RKO (cell line): ENCODE data around the gene FREY1.

Experiments used
- DNase-seq: peaks from one replicate; pipeline ENCODE4 v3.0.0-alpha.2; 2016; ENCODE audit warnings: low spot score

Gene FREY1, protein sequence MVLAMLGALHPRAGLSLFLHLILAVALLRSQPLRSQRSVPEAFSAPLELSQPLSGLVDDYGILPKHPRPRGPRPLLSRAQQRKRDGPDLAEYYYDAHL

DNA sequence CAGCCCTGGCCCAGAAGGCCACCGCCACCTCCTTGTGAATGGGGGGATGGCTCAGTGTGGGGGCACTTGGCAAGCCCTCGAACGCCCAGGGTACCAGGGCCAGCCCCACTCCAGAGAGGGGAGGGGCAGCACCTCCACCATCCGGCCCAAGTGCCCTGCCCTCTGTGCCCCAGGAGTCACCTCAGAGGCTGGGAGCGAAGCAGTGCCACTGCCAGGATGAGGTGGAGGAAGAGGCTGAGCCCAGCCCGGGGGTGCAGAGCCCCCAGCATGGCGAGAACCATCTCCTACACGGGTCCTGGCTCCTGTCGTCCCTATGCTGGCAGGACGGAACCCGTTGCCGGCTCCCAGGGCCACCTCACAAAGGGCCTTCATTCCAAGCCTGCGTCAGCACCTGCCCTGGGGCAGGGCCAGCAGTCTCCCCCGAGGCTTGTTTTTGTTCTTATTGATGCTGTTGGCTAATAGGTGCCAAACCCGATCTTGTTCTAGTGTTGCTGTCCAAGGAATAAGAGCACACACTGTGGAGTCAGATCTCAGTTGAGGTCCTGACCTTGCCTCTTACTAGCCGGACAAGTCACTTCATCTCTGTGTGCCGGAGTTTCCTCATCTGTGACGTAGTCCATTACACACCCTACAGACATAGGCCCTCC lies at the start of gene FREY1:
TSS of gene FREY1 (minus strand) at position 307 of the 647 bp plus-strand sequence. CDS start at position 281, 26 bp downstream.
- DNase-seq, result no peak

DNA sequence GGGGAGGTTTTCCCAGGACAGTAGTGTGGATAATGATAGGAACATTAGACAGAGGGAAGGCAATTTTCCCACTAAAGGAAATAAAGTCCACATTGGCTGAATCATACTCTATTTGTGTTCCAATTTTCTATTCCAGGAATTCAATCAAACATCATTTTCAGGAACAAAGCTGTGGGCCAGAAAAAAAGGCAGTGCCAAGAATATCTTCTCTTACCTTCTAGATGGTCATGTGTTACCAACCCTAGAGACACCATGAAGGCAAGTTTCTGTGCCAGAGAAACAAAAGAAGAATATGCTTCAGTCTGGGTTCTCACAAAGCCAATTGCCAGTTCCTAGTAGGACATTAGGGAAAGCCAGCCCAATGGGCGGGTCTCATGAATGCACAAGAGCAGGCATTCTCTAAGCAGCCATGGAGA lies 42.9 kb upstream of the FREY1 start:
- DNase-seq, result no peak

DNA sequence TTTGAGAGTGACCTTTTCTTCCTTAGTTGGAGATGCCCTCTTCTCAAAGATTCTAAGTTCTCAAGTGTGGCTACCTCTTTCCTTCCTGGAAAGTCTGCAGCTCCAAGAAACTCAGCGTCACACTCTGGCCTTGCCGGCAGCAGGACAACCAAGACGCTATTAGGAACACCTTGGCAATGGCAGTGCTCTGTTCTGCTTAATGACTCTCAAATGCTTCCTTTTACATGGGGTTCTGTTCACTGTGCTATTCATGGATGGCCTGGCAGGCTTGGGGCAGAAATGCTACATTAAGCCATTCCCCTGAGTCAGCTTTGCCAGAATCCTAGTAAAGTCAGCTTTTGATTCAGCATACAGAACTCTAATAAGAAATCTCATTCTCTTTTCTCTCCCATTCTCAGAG lies 41.3 kb upstream of the FREY1 start:
- DNase-seq, result no peak

DNA sequence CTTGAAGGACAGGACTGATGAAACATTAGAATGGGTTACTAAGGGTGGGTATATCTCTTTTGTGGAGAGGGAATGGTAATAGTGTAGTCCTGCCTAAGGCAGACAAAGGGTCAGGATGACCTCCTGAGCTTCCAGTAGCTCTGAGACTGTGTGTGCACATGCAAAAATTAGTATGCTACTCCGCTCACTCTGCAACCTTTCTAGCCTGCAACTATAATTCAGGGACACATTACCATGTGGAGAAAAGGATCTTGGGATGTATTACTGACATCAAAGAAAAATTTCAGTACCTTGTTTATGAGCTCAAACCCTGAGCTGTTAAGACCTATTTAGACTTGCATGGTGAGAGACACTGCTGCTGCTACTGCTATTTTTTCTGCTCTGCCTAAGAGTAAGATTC lies 40.8 kb upstream of the FREY1 start:
- DNase-seq, result no peak

DNA sequence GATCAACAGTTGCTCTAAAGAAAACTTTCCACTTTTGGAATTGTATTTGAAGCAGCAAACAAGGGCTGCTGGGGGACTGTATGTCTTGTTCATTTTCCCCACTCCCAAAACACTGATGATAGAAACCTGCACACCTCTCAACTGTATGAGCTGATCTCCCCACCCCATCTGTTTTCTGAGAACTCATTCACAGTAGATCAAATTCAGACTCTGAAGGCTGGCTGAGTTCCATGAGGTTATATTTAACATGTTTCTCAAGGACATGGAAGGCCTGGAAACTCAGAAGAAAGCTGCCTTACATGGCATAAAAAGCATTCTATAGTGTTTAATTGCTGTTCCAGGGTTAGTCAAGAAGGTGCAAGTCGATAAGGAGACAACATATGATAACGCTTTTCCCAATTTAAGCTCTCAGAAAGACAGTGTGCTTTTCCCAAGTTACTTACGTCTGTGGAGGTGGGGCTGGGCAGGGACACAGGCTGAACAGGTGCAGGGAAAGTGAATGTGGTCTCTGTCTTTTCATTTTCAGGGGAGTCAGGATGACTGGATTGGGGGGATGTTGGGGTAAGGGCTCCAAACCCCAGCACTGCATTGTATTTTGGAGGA lies 38.4 kb upstream of the FREY1 start:
- no peak for DNase-seq

DNA sequence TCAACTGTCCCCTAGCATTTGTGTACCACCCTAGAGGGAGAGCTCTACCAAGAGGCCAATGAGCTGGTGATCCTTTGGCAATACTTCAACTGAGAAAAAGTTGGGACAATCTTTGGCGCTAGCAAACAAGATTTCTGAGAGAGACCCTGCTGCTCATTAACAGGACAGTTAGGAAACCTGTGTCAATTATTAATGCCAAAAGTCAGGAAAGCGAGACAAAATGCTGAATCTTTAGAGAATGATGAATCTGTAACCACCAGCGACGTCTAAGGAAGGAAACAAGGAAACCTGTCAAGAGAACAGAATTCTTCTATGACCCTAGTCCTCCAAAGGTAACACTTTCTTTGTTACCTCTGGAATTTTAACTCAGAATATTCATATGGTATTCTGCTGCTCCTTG lies 35.3 kb upstream of the FREY1 start:
- DNase-seq, result no peak

DNA sequence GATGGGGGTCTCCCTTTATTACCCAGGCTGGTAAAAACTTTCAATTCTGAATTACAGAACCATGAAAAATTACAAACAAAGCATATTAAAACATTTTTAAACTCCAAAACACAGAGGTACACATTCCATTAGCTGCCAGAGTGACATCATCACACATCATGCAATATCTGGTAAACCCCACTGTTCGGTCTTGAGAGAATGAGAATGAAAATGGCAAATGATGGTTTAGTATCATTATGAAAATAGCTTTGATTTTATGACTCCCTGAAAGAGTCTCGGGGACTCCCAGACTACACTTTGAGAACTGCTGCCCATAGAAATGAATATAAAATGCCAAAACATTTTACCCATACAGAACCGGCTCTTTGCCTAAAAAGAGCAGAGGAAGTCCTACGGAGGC lies 34.2 kb upstream of the FREY1 start:
- no peak for DNase-seq

DNA sequence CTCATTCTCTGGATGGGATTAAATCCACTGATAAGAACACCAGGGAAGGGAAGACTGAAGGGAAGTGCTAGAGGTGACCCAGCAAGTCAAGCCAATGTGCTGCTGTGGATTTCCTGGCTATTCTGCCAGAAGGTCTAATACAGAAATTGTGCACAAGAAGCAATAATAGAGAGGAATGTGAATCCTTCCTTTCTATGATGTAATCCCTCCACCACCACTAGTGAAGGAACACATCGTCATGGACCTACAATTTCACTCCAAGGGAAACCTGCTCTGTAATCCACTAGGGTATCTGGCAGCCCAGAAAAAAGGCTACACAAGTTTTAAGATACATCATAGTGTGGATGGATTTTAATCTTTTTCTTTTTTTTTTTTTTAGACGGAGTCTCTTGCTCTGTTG lies 32.8 kb upstream of the FREY1 start:
- no peak for DNase-seq

DNA sequence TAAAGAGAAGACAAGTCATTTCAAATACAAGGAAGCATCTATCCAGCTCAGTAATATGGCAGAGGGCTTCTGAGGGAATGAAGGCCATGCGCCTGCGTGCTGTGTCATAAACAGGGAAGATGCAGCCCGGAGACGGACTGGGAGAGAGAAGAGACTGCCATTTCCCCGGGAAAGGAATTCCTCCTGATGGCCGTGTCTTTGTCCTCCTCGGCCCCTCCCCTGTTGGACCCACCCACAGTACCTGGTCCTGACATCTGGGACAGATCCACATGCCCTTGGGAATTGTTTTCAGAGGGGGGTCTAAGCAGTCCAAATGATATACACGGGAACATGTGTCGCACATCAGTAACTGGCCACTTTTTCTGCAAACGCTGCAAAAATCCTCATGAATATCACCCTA lies 30.8 kb upstream of the FREY1 start:
- DNase-seq, result no peak

DNA sequence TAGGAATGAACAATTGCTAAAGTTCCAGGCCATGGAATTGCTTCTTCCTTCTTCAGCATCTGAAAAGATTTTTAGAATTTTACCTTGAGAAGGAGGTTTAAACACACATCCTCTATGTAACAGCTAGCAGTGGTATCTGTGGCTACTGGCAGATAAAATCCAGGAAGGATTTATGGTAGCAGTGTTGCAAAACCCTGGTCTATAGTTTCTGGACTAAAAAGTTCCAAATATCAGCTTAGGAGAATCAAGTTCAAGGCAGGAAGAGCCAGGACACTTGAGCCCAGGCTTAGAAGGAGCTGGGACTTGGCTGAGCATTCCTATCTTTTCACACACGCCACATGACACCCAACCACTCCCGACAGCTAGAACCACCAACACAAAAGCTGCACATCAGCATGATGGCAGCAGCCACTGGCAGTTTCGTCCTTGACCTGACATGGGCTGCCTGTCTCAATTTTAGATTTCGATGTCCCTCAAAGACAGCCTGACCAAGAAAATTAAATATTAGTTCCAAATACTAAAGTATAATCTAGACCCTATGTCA lies 29.5 kb upstream of the FREY1 start:
- DNase-seq, result no peak

DNA sequence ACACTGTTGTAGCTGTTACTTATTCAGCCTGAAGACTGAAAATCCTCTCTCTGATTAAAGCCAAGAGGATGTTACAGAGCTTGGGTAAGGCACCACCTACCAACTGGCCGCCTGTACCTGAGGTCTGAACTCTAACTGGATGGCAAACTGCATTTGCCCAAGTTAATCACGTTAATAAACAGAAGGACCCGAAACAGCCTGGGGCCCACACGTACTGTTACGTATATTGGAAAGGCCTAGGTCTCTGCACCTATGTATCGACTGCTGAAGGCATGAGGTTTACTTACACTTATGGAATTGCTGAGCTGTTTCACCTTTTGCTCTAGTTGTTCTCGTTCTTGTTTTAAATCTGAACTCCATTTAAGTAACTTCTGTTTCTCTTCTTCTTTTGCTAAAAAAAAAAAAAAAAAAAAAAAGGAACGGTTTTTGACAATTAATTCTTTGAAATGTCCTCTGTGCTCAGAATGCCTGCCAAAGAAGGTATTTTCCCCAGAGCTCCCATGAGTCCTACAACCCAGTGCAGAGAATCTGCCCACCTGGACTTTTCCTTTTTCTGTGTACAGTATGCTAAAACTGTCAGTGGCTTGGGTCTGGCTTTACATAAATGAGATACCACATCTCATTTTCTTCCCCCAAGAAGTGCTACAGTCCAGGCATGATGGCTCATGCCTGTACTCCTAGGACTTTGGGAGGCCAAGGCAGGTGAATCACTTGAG lies 28.4 kb upstream of the FREY1 start:
- DNase-seq, result no peak

DNA sequence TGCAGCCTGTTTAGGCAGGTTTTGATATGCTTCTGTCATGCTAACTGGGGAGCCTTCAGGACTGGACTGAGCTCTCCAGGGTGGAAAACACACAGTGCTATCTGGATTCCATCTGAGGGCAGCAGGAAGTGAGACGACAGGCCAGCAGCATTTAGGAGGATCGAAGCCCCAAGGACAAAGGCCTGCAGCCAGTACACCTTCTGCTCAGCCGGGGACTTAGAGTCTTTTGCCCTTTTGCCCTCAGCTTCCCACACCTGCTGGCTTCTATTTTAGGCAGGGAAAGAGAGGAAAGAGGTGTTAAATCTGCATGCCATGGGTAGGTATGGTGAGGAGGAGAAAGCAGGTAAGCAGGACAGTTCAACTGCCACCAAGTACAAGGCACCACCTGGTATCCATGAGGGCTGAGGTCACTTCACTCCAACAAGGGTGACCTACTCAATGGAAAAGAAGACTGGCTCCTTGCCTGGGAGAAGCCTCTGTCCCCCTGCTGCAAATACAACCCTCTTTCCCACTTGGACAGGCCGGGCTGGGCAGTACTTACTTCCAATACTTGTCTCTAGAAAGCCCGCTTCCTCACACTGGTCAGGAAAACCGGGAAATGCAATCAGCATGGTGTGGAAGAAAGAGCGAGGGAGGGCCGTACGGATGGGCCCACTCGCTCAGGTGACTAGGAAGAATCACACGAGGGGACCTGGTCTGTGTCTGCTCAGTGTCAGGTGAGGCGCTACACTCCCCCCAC lies 27.7 kb upstream of the FREY1 start:
- no peak for DNase-seq

DNA sequence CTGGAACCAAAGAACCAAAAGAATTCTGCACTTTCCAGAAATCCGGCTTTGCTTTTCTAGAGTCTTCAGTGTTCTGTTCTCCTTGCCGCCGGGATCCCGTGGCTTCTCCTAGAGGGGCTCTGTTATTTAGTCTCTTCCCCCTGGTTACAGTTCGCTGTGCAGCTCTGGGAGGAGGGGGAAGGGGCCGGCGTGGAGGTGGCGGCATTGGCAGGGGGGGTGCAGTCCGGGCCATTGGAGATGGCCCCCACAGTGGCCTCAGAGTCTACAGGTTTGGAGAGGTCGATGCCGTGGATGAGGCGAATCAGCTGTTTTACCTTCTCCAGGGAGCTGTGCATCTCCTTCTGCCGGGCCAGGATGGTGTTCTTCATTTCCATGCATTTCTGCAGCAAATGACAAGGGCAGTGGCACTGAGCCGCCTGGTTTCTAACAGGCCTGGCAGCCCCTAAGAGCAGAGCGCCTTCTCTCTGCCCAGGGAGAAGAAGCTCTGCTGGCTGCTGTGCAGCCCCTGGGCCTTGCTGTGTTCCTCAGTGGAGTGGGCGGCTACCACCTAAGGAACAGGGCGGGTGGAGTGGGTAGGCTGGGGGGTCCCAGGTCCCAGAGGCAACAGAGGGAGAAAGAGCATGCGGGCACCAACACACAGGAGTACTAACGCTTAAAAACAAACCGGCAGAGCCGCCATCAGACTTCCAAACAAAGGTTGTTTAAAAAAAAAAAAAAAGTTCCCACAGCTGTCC lies 26.9 kb upstream of the FREY1 start:
- no peak for DNase-seq

DNA sequence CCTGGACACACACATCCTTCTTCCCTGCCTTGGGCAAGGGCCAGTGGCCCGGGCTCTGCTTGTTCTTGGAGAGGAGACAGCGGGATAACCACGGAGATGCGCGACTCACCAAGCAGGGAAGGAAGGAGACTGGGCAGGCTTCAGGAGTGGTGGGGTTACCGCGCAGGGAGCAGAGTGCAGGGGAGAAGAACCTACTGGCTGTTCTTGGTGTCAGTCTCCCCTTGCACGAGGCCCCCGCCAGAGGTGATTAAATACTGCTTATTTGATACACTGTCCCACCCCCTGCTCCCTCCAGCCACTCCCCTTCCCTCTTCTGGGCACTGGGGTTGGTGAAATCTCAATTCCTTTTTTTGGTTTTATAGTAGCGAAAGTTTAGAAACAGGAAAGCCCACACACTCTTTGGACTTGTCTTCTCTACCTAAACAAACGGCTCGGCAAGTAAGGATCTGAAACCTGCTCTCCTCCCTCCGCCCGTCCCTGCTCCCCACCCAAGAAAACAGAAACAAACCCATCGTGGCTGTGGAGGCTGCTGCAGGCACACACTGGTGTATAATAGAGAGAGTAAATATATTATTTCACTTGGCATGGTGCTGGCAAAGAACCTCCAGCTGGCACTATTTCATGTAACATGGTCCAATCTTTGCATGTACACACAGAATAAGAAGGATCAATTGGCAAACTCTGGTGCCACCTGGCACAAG lies 26.2 kb upstream of the FREY1 start:
- DNase-seq, result no peak

DNA sequence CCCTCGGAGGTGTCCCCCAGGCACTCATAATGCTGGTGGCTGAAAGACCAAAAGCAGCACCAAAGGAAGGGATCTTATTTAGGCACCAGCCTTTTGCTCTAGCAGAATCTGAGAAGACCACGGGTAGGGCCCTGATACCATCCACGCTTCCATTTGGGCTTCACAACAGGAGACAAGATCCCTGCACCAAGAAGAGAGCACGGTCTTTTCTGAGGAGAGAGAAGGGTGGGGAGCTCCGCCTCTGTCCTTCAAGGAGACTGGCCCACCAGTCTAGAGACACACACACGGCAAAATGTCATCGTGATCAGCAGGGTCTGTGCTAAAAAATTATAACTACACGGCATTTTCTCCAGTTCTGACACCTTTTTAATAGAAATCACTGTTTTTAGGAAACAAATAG lies 25.1 kb upstream of the FREY1 start:
- no peak for DNase-seq

DNA sequence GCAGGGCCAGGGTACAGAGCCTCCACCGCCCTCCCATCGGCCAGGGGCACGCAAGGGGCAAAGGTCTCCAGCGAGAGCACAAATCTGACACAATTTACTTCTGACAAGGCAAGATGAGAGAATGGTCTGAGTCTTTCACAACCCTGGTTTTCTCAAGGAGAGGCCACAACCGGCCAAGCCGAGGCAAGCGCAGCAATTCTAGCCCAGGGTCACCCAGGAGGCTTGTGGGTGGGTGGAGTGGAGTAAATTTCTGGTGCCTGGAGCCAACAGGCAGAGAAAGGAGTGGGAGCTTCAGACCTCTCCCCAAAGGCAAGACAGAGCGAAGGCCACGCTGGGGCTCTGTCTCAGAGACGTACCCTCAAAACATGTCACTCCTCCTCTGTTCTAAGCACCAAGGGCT lies 24.7 kb upstream of the FREY1 start:
- DNase-seq, result no peak

DNA sequence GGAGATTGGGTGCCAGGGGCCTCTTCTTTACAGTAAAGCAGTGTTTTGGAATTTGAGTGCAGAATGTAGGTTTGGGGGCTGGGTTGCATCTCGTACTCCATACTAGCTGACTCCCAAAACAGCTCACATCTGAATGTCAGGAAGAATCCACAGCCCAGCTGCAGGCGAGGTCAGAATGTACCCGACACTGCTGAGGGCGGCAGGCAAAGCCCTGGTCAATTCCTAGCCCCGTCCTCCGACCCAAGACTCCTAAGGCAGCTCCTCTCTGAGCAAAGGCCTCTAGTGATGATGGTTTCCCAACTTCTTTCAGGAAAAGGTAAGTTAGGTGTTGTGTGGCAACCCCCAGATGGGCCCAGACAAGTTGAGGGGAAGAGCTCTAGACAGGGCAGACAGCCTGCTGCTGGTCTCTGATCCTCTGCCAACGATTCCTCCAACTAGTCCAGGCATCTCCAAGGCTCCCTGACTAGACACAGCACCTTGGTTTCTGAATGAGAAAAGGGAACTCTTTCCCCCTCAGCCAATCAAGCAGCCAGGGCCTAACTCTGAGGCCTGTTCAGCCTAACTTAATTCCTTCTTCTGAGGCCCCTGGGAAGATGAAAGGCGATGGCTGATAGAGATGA lies 24.0 kb upstream of the FREY1 start:
- no peak for DNase-seq

DNA sequence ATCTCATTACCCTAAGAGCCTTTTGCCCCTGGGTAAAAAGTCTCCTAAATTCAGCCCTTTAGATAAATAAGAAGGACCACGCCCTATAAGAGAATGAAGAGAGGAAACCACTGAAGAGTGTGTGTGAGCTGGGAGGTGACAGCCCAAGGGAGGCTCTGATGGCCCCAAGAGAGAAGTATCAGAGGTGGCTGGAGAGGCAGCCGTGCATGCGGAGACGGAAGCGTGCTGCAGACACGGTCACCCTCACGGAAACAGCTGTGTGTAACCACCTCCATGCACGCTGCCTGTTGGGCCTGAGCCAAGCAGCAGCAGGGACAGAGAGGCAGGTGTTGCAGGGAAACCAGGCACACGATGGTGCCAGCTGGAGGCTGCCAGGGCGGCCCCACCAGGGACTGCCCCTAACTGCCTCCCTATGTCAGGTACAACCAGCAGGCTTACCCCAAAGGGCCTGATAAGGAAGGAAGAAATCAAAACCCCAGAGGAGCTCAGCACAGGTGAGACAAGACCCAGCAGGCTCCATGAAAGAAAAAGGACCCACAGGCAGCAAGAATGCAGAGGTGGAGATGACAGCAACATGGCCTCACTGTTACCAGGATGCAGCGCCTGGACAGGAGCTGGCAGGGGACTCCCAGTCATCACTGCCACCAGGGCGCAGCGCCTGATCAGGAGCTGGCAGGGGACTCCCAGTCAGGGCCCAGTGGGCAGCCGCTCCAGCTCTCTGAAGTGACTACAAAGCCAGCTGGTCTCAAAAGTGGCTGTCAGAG lies 23.1 kb upstream of the FREY1 start:
- DNase-seq, result no peak

DNA sequence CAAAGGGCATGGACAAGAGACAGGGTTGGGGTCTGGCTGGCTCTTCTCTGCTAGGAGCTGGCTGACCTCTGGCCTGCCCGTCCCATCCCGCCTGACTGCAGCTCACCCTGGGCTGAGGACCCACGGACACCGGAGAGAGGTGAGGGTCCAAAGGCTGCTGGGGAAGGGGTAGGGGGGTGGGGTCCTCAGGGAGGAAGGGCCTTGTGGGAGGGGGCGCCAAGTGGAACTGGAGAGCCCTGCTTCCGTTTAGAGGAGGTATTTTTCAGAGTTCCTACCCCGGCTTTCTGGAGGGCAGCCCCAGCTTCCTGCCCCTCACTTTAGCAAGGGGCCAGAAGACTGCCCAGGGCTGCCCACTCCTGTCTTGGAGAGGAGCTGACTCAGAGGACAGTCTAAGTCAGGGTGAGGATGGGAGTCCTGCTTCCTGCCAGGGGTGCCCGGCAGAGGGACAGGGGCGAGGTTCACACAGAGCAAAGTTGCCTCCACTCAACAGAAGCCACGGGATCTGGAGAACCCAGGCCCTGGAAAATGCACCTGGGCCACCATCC lies 22.5 kb upstream of the FREY1 start:
- DNase-seq, result no peak
